Lung (tissue), 12 donors: ENCODE data around the gene CFAP58. TPM values are rescaled to one million over a fixed set of nuclear protein-coding genes. Genes with fewer than 3 reads are reported as not detected.

Experiments
- ATAC-seq: fragments of 200-7000 bp; cut with Tn5 transposase; one replicate; pipeline ENCODE4 v1.9.1; 2020; ENCODE audit warnings: moderate number of reproducible peaks; ENCODE audit not compliant: insufficient read depth, low FRiP score
- DNase-seq, 3 donors: peaks; one replicate each; pipeline ENCODE4 v3.0.0-alpha.2; 2013 to 2017
- H3K27ac ChIP-seq, 2 donors: one replicate each; pipeline ENCODE4 v1.5.1; 2013; ENCODE audit warnings: mild to moderate bottlenecking in 2 of 2, moderate library complexity in 2 of 2, control low read depth in 1 of 2, inconsistent platforms in 1 of 2, low read depth in 1 of 2, low read length in 1 of 2
- H3K27me3 ChIP-seq, 3 donors: one replicate each; pipeline ENCODE4 v1.5.1; 2013; ENCODE audit warnings: low read length in 2 of 3; ENCODE audit not compliant: control insufficient read depth in 3 of 3, insufficient read depth in 3 of 3
- H3K36me3 ChIP-seq, 4 donors: one replicate each; pipeline ENCODE4 v1.5.1; 2013; ENCODE audit warnings: low read length in 4 of 4, mild to moderate bottlenecking in 1 of 4, moderate library complexity in 1 of 4; ENCODE audit not compliant: control insufficient read depth in 4 of 4, insufficient read depth in 4 of 4
- H3K4me1 ChIP-seq, 5 donors: one replicate each; pipeline ENCODE4 v1.5.1; 2013; ENCODE audit warnings: low read length in 5 of 5, mild to moderate bottlenecking in 2 of 5, moderate library complexity in 1 of 5; ENCODE audit not compliant: control insufficient read depth in 5 of 5, insufficient read depth in 5 of 5
- H3K4me3 ChIP-seq: one replicate; pipeline ENCODE4 v1.5.1; 2013; ENCODE audit warnings: mild to moderate bottlenecking, control low read depth, moderate library complexity
- H3K9ac ChIP-seq, 2 donors: one replicate each; pipeline ENCODE4 v1.5.1; 2013; ENCODE audit warnings: low read length in 2 of 2, control low read depth in 1 of 2; ENCODE audit not compliant: insufficient read depth in 1 of 2
- H3K9me3 ChIP-seq, 4 donors: one replicate each; pipeline ENCODE4 v1.5.1; 2013; ENCODE audit warnings: low read length in 3 of 4, mild to moderate bottlenecking in 1 of 4, moderate library complexity in 1 of 4; ENCODE audit not compliant: control insufficient read depth in 4 of 4, insufficient read depth in 3 of 4
- WGBS, 2 donors: extraction: QIAGEN DNeasy Blood & Tissue Kit; methylation state at CpG; one replicate each; pipeline ENCODE4 v1.1.7; 2013; 5-methylcytosine and 5-hydroxymethylcytosine counted together
- polyA plus RNA-seq, 2 donors: library from polyadenylated mRNA; stranded (reverse); fragments of 200-250 nt; gene quantifications; one replicate each; pipeline ENCODE4 v1.2.1, GENCODE V29; 2013
- total RNA-seq, 2 donors: library from RNA; depleted of rRNA in 1 of 2; stranded (reverse); fragments of >200 nt in 1 of 2; gene quantifications; one replicate each; pipeline ENCODE4 v1.2.1, GENCODE V29; 2014 to 2021
- TF ChIP-seq, protein P1 (sequence below): IDR thresholded peaks from 2 replicates; pipeline ENCODE4 v1.5.1; 2012; ENCODE audit warnings: mild to moderate bottlenecking; ENCODE audit errors: control extremely low read depth, extremely low read depth
- donor health status: control.
- donor health status: control.
- donor health status: Bipolar disorder and iron deficiency.
- donor health status: healthy.
- donor health status: DM: yes; HTN: yes; CAD: no.

Gene CFAP58
- total and polyA plus RNA-seq, 4 donors = 1.4 to 5.4 (median 3.6) TPM

- WGBS, 2 donors = 57 to 78% methylated on average over 1 of the region's 1 CpG
- Histone ChIP-seq H3K9ac (no peak overlapping the region), H3K27ac (no peak overlapping the region)
Measured at GRCh38 chr10:104391969-104392296, 38.3 kb downstream of the CFAP58 start.

GRCh38 chr10:104393387-104393786 is 39.8 kb downstream of the CFAP58 start:
- Histone ChIP-seq H3K9me3 (no peaks in the 10 kb centered on the region), H3K4me3 (no peak overlapping the region), H3K9ac (no peak overlapping the region), H3K27ac (no peak overlapping the region), H3K27me3 (peaks cover 0 to 6% (median 0%) of the 10 kb centered on the region in 3 donors), H3K4me1 (peaks cover 0 to 7% (median 0%) of the 10 kb centered on the region in 5 donors), H3K36me3 (peaks cover 0 to 4% (median 0%) of the 10 kb centered on the region in 4 donors)
- no peak for DNase-seq
- ATAC-seq = no peak
- 94% methylated on average over 5 of the region's 5 CpGs for WGBS, 2 donors
- TF ChIP-seq, protein P1, sequence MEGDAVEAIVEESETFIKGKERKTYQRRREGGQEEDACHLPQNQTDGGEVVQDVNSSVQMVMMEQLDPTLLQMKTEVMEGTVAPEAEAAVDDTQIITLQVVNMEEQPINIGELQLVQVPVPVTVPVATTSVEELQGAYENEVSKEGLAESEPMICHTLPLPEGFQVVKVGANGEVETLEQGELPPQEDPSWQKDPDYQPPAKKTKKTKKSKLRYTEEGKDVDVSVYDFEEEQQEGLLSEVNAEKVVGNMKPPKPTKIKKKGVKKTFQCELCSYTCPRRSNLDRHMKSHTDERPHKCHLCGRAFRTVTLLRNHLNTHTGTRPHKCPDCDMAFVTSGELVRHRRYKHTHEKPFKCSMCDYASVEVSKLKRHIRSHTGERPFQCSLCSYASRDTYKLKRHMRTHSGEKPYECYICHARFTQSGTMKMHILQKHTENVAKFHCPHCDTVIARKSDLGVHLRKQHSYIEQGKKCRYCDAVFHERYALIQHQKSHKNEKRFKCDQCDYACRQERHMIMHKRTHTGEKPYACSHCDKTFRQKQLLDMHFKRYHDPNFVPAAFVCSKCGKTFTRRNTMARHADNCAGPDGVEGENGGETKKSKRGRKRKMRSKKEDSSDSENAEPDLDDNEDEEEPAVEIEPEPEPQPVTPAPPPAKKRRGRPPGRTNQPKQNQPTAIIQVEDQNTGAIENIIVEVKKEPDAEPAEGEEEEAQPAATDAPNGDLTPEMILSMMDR = no peak

More at GRCh38 chr10:104391969-104392296, 38.3 kb downstream of the CFAP58 start:
- TF ChIP-seq, protein P1 = no peak
- Histone ChIP-seq H3K36me3 (no peaks in the 10 kb centered on the region), H3K4me1 (peaks cover 0 to 7% (median 0%) of the 10 kb centered on the region in 5 donors), H3K9me3 (no peaks in the 10 kb centered on the region), H3K4me3 (no peak overlapping the region), H3K27me3 (peaks cover 0 to 6% (median 0%) of the 10 kb centered on the region in 3 donors)
- DNase-seq (no peak), ATAC-seq (no peak)

GRCh38 chr10:104396581-104396980 is 42.9 kb downstream of the CFAP58 start:
- peaks cover 0 to 4% (median 0%) of the 10 kb centered on the region in 4 donors for H3K36me3 ChIP-seq
- TF ChIP-seq, protein P1 = no peak
- WGBS, 2 donors = 78 to 86% methylated on average over 2 of the region's 2 CpGs
- no peak overlapping the region for H3K9ac ChIP-seq
- DNase-seq (no peak), ATAC-seq (no peak)
- H3K9me3 ChIP-seq = no peaks in the 10 kb centered on the region
- no peaks in the 10 kb centered on the region for H3K4me1 ChIP-seq
- peaks cover 0 to 3% (median 0%) of the 10 kb centered on the region in 3 donors for H3K27me3 ChIP-seq
- H3K4me3 ChIP-seq = no peak overlapping the region
- H3K27ac ChIP-seq = no peak overlapping the region

DNA sequence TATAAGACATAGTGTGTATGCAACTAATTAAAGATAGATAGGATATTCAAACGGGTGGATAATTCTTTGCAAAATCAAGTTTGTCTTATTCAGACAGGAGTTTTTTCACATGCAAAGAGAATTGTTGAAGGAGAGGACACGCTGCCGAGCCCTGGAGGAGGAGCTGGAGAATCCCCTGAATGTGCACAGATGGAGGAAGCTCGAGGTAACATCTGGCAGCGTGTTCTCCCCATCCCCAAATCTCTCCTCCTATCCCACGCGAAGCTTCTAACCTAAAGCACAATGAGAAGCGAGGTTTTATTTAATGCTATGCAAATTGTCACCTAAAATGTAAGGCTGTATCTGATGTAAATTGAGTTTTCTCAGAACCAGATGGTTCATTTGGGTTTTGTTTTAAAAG is 50.0 kb downstream of the CFAP58 start:
- no peak for DNase-seq
- H3K9me3 ChIP-seq = no peaks in the 10 kb centered on the region
- H3K4me3 ChIP-seq = no peak overlapping the region
- no peak overlapping the region for H3K9ac ChIP-seq
- WGBS, 2 donors = 71 to 79% methylated on average over 8 of the region's 8 CpGs
- ATAC-seq = no peak
- peaks cover 0 to 4% (median 0%) of the 10 kb centered on the region in 3 donors for H3K27me3 ChIP-seq
- TF ChIP-seq, protein P1 = no peak
- no peaks in the 10 kb centered on the region for H3K36me3 ChIP-seq
- H3K4me1 ChIP-seq = no peaks in the 10 kb centered on the region
- H3K27ac ChIP-seq = no peak overlapping the region
